Prostate gland (tissue), 2 donors: ENCODE results near the gene TTBK1. TPM values are rescaled to one million over a fixed set of nuclear protein-coding genes. Genes with fewer than 3 reads are reported as not detected.

Source experiments
- DNase-seq: peaks from one replicate; pipeline ENCODE4 v3.0.0-alpha.2; 2019; ENCODE audit warnings: low spot score
- H3K27ac ChIP-seq, 2 donors: fragments of 200-600 bp; sonication (generic); 2 replicates each; pipeline ENCODE4 v1.5.1; 2017 to 2019
- H3K27me3 ChIP-seq: fragments of 200-600 bp; sonication (generic); replicated peaks from 2 replicates; pipeline ENCODE4 v1.5.1; 2019; ENCODE audit not compliant: insufficient read depth
- H3K36me3 ChIP-seq, 2 donors: fragments of 200-600 bp; sonication (generic); 1 replicate in 1 of 2; 2 replicates in 1 of 2; pipeline versions ENCODE4 v1.5.1 to v1.8.1; 2017 to 2019
- H3K4me1 ChIP-seq: fragments of 200-600 bp; sonication (generic); replicated peaks from 2 replicates; pipeline ENCODE4 v1.5.1; 2019
- H3K4me3 ChIP-seq, 2 donors: fragments of 200-600 bp; sonication (generic); 2 replicates each; pipeline ENCODE4 v1.5.1; 2017 to 2019
- H3K9me3 ChIP-seq: fragments of 200-600 bp; sonication (generic); 2 replicates; pipeline ENCODE4 v1.5.1; 2017
- POLR2A ChIP-seq: fragments of 450-650 bp; IDR thresholded peaks from one replicate; pipeline ENCODE4 v1.6.1; 2016; ENCODE audit warnings: antibody characterized with exemption, mild to moderate bottlenecking
- POLR2AphosphoS5 ChIP-seq: sonication (generic); formaldehyde crosslinking; IDR thresholded peaks from one replicate; pipeline ENCODE4 v1.6.1; 2017; ENCODE audit warnings: antibody characterized with exemption
- WGBS: methylation state at CpG from one replicate; pipeline ENCODE4 v1.1.5; 2018; 5-methylcytosine and 5-hydroxymethylcytosine counted together
- intact Hi-C: fragments of 100-400 bp; cut with DNase I; formaldehyde crosslinking; loops from one replicate; pipeline ENCODE4 v1.14.2; 2022
- total RNA-seq, 2 donors: library from RNA; depleted of rRNA; stranded (reverse); fragments of >200 nt; gene quantifications; one replicate each; pipeline ENCODE4 v1.1.0, GENCODE V29; 2016
- TF ChIP-seq, protein P1 (sequence below), 4 experiments: fragments of 200-600 bp in 2 of 4; fragments of 450-650 bp in 2 of 4; sonication (generic) in 2 of 4; IDR thresholded peaks; 1 replicate in 3 of 4; 2 replicates in 1 of 4; pipeline ENCODE4 v1.5.1; 2016 to 2019; ENCODE audit warnings: antibody characterized with exemption in 4 of 4, mild to moderate bottlenecking in 2 of 4, moderate library complexity in 2 of 4

The TTBK1 gene
- total RNA-seq, 2 donors from 2014 or later: 0.18 to 0.62 TPM

DNA sequence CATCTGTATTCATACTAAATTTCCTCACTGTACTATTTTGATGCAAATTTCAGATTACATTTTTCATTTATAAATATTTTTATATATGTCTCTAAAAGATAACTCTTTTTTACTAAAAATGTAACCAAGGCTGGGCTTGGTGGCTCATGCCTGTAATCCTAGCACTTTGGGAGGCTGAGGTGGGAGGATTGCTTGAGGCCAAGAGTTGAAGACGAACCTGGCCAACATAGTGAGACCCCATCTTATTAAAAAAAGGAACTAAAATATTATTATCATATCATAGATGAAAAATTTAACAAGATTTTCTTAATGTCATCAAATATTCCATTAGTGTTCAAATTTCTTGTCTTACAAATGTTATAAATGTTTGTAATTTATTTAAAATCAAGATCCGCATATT is 7.4 kb upstream of the TTBK1 start:
- no peak for TF ChIP-seq POLR2AphosphoS5

DNA sequence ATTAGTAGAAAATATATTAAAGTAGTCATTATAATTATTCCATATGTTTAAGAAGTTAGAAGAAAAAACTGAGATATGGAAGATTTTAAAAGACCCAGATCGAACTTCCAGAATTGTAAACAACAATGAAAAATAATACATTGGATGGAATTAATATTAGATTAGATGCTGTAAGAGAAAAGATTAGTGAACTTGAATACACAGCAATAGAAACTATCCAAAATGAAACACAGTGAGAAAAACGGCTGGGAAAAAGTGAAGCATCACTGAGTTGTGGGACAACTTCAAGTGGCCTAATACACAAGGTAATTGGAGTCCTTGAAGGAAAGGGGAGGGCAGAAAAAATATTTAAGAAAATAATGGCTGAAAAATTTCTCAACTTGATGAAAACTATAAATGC is 4.2 kb upstream of the TTBK1 start:
- TF ChIP-seq, protein P1, sequence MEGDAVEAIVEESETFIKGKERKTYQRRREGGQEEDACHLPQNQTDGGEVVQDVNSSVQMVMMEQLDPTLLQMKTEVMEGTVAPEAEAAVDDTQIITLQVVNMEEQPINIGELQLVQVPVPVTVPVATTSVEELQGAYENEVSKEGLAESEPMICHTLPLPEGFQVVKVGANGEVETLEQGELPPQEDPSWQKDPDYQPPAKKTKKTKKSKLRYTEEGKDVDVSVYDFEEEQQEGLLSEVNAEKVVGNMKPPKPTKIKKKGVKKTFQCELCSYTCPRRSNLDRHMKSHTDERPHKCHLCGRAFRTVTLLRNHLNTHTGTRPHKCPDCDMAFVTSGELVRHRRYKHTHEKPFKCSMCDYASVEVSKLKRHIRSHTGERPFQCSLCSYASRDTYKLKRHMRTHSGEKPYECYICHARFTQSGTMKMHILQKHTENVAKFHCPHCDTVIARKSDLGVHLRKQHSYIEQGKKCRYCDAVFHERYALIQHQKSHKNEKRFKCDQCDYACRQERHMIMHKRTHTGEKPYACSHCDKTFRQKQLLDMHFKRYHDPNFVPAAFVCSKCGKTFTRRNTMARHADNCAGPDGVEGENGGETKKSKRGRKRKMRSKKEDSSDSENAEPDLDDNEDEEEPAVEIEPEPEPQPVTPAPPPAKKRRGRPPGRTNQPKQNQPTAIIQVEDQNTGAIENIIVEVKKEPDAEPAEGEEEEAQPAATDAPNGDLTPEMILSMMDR (IDR thresholded peaks at IDR 0.05): no peak
- no peak for TF ChIP-seq POLR2A
- no peak for TF ChIP-seq POLR2AphosphoS5
- Histone ChIP-seq H3K27ac (no peak overlapping the region), H3K4me3 (no peak overlapping the region), H3K27me3 (peaks cover 5% of the 10 kb centered on the region), H3K4me1 (no peaks in the 10 kb centered on the region), H3K36me3 (no peaks in the 10 kb centered on the region), H3K9me3 (no peaks in the 10 kb centered on the region)
- WGBS: 77% methylated on average over 2 of the region's 2 CpGs
- intact Hi-C loops: no loop called here
- DNase-seq: no peak

More for the DNA sequence above, 7.4 kb upstream of the TTBK1 start:
- Histone ChIP-seq H3K4me3 (no peak overlapping the region), H3K9me3 (no peaks in the 10 kb centered on the region), H3K27me3 (no peaks in the 10 kb centered on the region), H3K4me1 (no peaks in the 10 kb centered on the region), H3K27ac (no peak overlapping the region), H3K36me3 (no peaks in the 10 kb centered on the region)
- intact Hi-C loops: no loop called here
- 99% methylated on average over 2 of the region's 2 CpGs for WGBS
- no peak for DNase-seq

DNA sequence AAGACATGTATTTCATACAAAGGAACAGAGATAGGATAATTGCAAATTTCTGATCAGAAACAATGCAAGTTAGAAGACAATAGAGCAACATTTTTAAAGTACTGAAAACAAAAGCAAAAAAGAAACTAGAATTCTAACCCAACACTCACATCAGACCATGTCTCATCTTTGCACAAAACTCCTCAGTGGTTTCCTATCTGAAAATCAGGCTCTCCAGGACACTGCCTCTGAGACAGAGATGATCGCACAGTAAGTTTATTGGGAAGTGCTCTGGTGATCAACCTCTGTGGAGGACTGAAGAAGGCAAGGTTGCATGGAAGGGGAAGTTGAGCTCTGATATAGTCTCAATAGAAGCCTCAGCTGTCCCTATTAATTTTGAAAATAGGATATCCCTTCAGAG is 2.3 kb upstream of the TTBK1 start:
- TF ChIP-seq POLR2AphosphoS5 (no peak), POLR2A (no peak)
- TF ChIP-seq, protein P1 (IDR thresholded peaks at IDR 0.05): no peak
- intact Hi-C loops: no loop called here
- H3K36me3 ChIP-seq: no peaks in the 10 kb centered on the region
- no peak overlapping the region for H3K27ac ChIP-seq
- peaks cover 5% of the 10 kb centered on the region for H3K27me3 ChIP-seq
- H3K4me1 ChIP-seq: no peaks in the 10 kb centered on the region
- no peaks in the 10 kb centered on the region for H3K9me3 ChIP-seq
- no peak for DNase-seq
- WGBS: 70% methylated on average over 1 of the region's 1 CpG
- no peak overlapping the region for H3K4me3 ChIP-seq

DNA sequence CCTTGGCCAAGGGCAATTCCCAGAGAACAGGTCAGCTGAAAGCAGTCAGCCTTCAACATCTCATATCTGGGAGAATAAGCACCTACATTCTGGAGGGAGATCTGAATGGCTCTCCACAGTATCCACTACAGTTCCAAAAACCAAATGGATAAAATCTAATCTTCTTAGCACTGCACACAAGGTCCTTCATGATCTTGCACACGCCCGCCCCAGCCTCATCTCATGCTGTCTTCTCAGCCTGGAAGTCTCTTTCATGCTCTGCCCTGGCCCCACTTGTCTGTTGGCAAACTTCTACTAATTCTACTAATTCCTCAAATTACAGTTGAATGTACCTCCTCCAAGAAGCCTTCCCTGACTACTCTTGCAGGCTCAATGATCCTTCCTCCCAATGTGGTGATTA is 1.8 kb upstream of the TTBK1 start:
- TF ChIP-seq POLR2A (no peak), POLR2AphosphoS5 (no peak)
- TF ChIP-seq, protein P1 (IDR thresholded peaks at IDR 0.05): no peak
- H3K36me3 ChIP-seq: no peaks in the 10 kb centered on the region
- intact Hi-C loops: no loop called here
- no peak overlapping the region for H3K27ac ChIP-seq
- DNase-seq: no peak
- peaks cover 5% of the 10 kb centered on the region for H3K27me3 ChIP-seq
- 83% methylated on average over 2 of the region's 2 CpGs for WGBS
- no peaks in the 10 kb centered on the region for H3K9me3 ChIP-seq
- H3K4me1 ChIP-seq: no peaks in the 10 kb centered on the region
- H3K4me3 ChIP-seq: no peak overlapping the region

DNA sequence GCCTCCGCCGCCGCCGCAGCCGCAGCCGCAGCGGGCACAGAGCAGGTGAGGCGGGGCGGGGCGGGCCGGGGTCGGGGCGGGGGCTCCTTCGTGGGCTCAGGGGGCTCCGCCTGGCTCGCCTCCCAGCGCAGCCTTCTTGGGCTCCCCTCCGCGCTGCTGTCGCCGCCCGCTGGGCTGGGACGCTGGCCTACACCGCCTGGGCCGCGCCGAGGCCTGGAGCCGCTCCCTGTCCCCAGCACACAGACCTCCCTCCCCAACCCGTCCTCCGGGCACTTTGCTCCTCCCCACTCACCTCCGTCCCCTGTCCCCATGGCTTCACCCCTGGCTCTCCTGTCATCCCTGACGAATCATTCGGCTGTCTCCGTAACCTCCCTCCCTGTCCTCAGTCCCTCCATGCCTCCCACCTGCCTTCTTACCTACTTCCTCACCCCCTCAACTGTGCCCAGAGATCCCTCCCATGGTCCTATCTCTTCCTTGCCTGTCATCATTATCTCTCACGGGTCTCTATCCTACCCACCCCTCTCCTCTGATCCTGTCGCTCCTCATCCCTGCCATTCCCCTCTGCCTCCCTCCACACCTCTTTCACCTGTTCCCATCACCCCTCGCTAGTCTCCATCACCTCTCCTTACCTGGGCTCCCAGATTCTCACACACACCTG is 512 bp downstream of the TTBK1 start:
- H3K9me3 ChIP-seq: no peaks in the 10 kb centered on the region
- no peak overlapping the region for H3K4me3 ChIP-seq
- no peaks in the 10 kb centered on the region for H3K36me3 ChIP-seq
- no peak overlapping the region for H3K27ac ChIP-seq
- WGBS: 27% methylated on average over 29 of the region's 37 CpGs
- H3K27me3 ChIP-seq: peaks cover 5% of the 10 kb centered on the region
- intact Hi-C loops: no loop called here
- no peaks in the 10 kb centered on the region for H3K4me1 ChIP-seq
- DNase-seq: no peak
- TF ChIP-seq POLR2AphosphoS5 (no peak), POLR2A (no peak)
- TF ChIP-seq, protein P1 (IDR thresholded peaks at IDR 0.05): no peak
